ENCODE data around the gene MYO15B. TPM values are rescaled to one million over a fixed set of nuclear protein-coding genes. Genes with fewer than 3 reads are reported as not detected.
A peak's percentile ranks its signal among the peaks of the same experiment; 100 is the strongest.

MYO15B gene
- total and polyA plus RNA-seq, 2 of the 4 experiments (the other 2 are of a cell fraction) = 0.18 to 0.65 TPM

- 0 out of 2 replicates have a peak, but pooled peaks cover 3% of the 10 kb centered on the region for H3K9me1 ChIP-seq (ENCODE audit: insufficient read depth, low read length)
- H3K4me1 ChIP-seq (ENCODE audit: control insufficient read depth, insufficient read depth, low read length) = peaks cover 5% of the 10 kb centered on the region
- no peaks in the 10 kb centered on the region for H3K9me3 ChIP-seq (ENCODE audit: control insufficient read depth, insufficient read depth, low read length)
- no peak overlapping the region for H2BK5ac ChIP-seq (ENCODE audit: low read depth, low read length, poor library complexity, severe bottlenecking)
- in situ Hi-C loops (cut with MboI; ENCODE audit: low sequenced_read_pairs) = no loop called here
- peaks cover 26% of the 10 kb centered on the region for H3K36me3 ChIP-seq (ENCODE audit: control insufficient read depth, insufficient read depth, low read length)
- CTCF ChIA-PET = no interaction called here
- H2BK20ac ChIP-seq (ENCODE audit: low read depth, low read length) = no peak overlapping the region
- no peak overlapping the region for H3K56ac ChIP-seq (ENCODE audit: extremely low read depth, insufficient read depth, low read length)
- no peak overlapping the region for H3K9ac ChIP-seq (ENCODE audit: low read depth, low read length)
- peak overlapping the region; percentile 35 for H2AK9ac ChIP-seq (replicated peaks; ENCODE audit: low read depth, low read length, poor library complexity)
- H2AFZ ChIP-seq (replicated peaks; ENCODE audit: low read length, poor library complexity) = no peak overlapping the region
- intact Hi-C loops (cut with micrococcal nuclease) = no loop called here
- no peak overlapping the region for H2BK120ac ChIP-seq (ENCODE audit: low read depth, low read length)
- no peak overlapping the region for H4K8ac ChIP-seq (ENCODE audit: low read depth in 2 of 2, low read length in 2 of 2)
- ATAC-seq (ENCODE audit: low read depth) (no peak), DNase-seq (no peak)
- H3K4me3 ChIP-seq (ENCODE audit: insufficient read depth, low read depth, low read length) = no peak overlapping the region
- no peak overlapping the region for H3K23ac ChIP-seq (ENCODE audit: low read depth, low read length)
- no peak for TF ChIP-seq CEBPB (IDR thresholded peaks at IDR 0.05; ENCODE audit: low read depth, low read length)
- no peak for TF ChIP-seq MAZ (IDR thresholded peaks at IDR 0.05; ENCODE audit: borderline replicate concordance, low read depth, low read length)
- no peak for TF ChIP-seq RFX5 (IDR thresholded peaks at IDR 0.05; ENCODE audit: low read depth, low read length)
- TF ChIP-seq, protein P1, sequence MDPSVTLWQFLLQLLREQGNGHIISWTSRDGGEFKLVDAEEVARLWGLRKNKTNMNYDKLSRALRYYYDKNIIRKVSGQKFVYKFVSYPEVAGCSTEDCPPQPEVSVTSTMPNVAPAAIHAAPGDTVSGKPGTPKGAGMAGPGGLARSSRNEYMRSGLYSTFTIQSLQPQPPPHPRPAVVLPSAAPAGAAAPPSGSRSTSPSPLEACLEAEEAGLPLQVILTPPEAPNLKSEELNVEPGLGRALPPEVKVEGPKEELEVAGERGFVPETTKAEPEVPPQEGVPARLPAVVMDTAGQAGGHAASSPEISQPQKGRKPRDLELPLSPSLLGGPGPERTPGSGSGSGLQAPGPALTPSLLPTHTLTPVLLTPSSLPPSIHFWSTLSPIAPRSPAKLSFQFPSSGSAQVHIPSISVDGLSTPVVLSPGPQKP (IDR thresholded peaks at IDR 0.05; ENCODE audit: borderline replicate concordance, low read depth, low read length) = no peak
- TF ChIP-seq CHD1 (IDR thresholded peaks at IDR 0.05; ENCODE audit: low read depth, low read length) = no peak
- dilution Hi-C loops (cut with HindIII; ENCODE audit: low sequenced_read_pairs, unreplicated experiment) = no loop called here
- no peak overlapping the region for H3K27ac ChIP-seq (ENCODE audit: insufficient read depth, low read length)
- H4K5ac ChIP-seq (ENCODE audit: low read depth, low read length) = no peak overlapping the region
- H4K91ac ChIP-seq (ENCODE audit: insufficient read depth, low read depth, low read length) = no peak overlapping the region
- no peak overlapping the region for H3K14ac ChIP-seq (replicated peaks; ENCODE audit: low read depth, low read length)
- no peak overlapping the region for H3K4ac ChIP-seq (ENCODE audit: low read depth, low read length)
- POLR2A ChIA-PET (ENCODE audit: unreplicated experiment) = no interaction called here
- no peaks in the 10 kb centered on the region for H4K20me1 ChIP-seq (ENCODE audit: insufficient read depth, low read length)
- peaks cover 17 to 28% of the 10 kb centered on the region in 2 experiments for H3K79me1 ChIP-seq (ENCODE audit: low read depth in 1 of 2, low read length in 2 of 2)
- 100% methylated on average over 2 of the region's 9 CpGs; no CpG with 5 or more reads in 1 of the 2 experiments for WGBS, 2 experiments (ENCODE audit: extremely low coverage in 2 of 2, insufficient read length in 1 of 2)
- no peaks in the 10 kb centered on the region for H3K27me3 ChIP-seq (ENCODE audit: control insufficient read depth, insufficient read depth, low read length)
- H2BK15ac ChIP-seq (ENCODE audit: low read depth, low read length) = no peak overlapping the region
- H3K18ac ChIP-seq (ENCODE audit: low read depth, low read length) = no peak overlapping the region
- H3K4me2 ChIP-seq (ENCODE audit: low read depth, low read length) = no peak overlapping the region
- no TSS peak for BruUV-seq (replicated peaks)
- no peak overlapping the region for H2AK5ac ChIP-seq (ENCODE audit: low read depth, low read length)
Observed at GRCh38 chr17:75662511-75662910, 74.9 kb downstream of the MYO15B start.

Data from IMR-90 (cell line).